Esophagus squamous epithelium (tissue), 5 donors: ENCODE results near the gene TERT. TPM values are rescaled to one million over a fixed set of nuclear protein-coding genes. Genes with fewer than 3 reads are reported as not detected.

ENCODE experiments used
- DNase-seq: peaks from one replicate; lab custom pipeline; 2025; lab: John Stamatoyannopoulos, UW
- H3K27ac ChIP-seq, 4 donors: fragments of 200-600 bp; sonication (generic); one replicate each; pipeline ENCODE4 v1.5.1; 2016 to 2019; ENCODE audit warnings: mild to moderate bottlenecking in 1 of 4
- H3K27me3 ChIP-seq, 4 donors: fragments of 200-600 bp; sonication (generic); 1 replicate in 3 of 4; 2 replicates in 1 of 4; pipeline versions ENCODE4 v1.5.1 to v1.6.0; 2017 to 2021; ENCODE audit warnings: antibody characterized with exemption in 1 of 4
- H3K36me3 ChIP-seq, 3 donors: fragments of 200-600 bp; sonication (generic); one replicate each; pipeline ENCODE4 v1.5.1; 2016 to 2019
- H3K4me1 ChIP-seq, 3 donors: fragments of 200-600 bp; sonication (generic); one replicate each; pipeline ENCODE4 v1.5.1; 2017 to 2019
- H3K4me3 ChIP-seq, 4 donors: fragments of 200-600 bp; sonication (generic); 1 replicate in 3 of 4; 2 replicates in 1 of 4; pipeline ENCODE4 v1.5.1; 2016 to 2019; ENCODE audit warnings: mild to moderate bottlenecking in 2 of 4, moderate library complexity in 1 of 4
- H3K9me3 ChIP-seq, 3 donors: fragments of 200-600 bp; sonication (generic); one replicate each; pipeline ENCODE4 v1.5.1; 2016 to 2019
- POLR2A ChIP-seq, 4 donors: fragments of 450-650 bp; IDR thresholded peaks; one replicate each; pipeline ENCODE4 v1.6.1; 2017; ENCODE audit warnings: antibody characterized with exemption in 4 of 4, mild to moderate bottlenecking in 4 of 4, moderate library complexity in 3 of 4
- WGBS, 2 donors: methylation state at CpG; one replicate each; pipeline ENCODE4 v1.1.5; 2018; 5-methylcytosine and 5-hydroxymethylcytosine counted together
- intact Hi-C: fragments of 100-400 bp; cut with DNase I; formaldehyde crosslinking; loops from one replicate; pipeline ENCODE4 v1.15.0; 2022
- total RNA-seq, 4 donors: library from RNA; depleted of rRNA; stranded (reverse); fragments of >200 nt; gene quantifications; one replicate each; pipeline ENCODE4 v1.1.0, GENCODE V29; 2016
- TF ChIP-seq, protein P1 (sequence below), 6 experiments: fragments of 450-650 bp in 4 of 6; fragments of 200-600 bp in 2 of 6; sonication (generic) in 2 of 6; IDR thresholded peaks; one replicate each; pipeline ENCODE4 v1.5.1; 2016 to 2019; ENCODE audit warnings: antibody characterized with exemption in 6 of 6, mild to moderate bottlenecking in 4 of 6, moderate library complexity in 4 of 6
- donor health status: DM: yes; HTN: yes; CAD: no.

The TERT gene
- total RNA-seq, 4 donors from 2014 or later, result 0.19 to 9.5 (median 0.31) TPM; not detected in 1

DNA sequence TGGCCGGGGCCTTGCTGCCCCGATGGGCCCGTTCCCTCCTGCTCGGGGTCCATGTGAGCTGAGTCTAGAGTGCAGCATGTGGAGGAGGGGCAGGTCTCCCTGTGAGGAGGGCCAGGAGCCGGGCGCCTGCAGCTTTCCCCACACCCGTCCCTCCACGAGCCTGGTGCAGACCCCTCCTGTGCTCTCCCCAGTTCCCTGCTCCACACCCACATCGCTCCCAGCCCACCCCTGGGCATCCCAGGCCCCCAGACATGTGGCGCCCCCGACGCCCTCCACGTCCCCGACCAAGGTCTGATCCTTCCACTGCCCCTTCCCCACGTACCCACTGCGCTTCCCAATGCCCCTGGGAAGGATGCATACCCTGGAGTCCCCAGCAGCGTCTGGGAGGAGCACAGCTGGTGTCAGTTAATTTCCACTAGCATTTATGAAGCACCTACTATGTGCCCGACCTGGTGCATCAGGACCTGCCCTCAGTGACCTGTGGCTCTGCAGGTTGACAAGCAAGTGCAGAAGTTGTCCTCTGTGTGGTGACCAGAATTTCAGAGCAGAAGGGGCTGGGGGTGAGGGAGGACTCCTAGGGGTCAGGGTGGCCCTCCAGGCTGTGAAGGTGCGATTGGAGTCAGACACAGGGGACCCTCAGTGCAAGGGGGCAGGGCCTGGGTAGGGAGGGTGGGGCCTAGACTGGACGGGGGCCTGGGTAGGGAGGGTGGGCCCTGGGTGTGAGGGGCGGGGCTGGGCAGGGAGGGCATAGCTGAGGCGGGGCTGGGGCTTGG lies 80.5 kb downstream of the TERT start:
- DNase-seq, result no peak
- TF ChIP-seq, protein P1, sequence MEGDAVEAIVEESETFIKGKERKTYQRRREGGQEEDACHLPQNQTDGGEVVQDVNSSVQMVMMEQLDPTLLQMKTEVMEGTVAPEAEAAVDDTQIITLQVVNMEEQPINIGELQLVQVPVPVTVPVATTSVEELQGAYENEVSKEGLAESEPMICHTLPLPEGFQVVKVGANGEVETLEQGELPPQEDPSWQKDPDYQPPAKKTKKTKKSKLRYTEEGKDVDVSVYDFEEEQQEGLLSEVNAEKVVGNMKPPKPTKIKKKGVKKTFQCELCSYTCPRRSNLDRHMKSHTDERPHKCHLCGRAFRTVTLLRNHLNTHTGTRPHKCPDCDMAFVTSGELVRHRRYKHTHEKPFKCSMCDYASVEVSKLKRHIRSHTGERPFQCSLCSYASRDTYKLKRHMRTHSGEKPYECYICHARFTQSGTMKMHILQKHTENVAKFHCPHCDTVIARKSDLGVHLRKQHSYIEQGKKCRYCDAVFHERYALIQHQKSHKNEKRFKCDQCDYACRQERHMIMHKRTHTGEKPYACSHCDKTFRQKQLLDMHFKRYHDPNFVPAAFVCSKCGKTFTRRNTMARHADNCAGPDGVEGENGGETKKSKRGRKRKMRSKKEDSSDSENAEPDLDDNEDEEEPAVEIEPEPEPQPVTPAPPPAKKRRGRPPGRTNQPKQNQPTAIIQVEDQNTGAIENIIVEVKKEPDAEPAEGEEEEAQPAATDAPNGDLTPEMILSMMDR (IDR thresholded peaks at IDR 0.05), result no peak
- TF ChIP-seq POLR2A (IDR thresholded peaks at IDR 0.05), result no peak
- Histone ChIP-seq H3K27ac (no peak overlapping the region), H3K4me3 (no peak overlapping the region), H3K27me3 (peaks cover 0 to 56% (median 0%) of the 10 kb centered on the region in 4 donors), H3K4me1 (no peaks in the 10 kb centered on the region), H3K9me3 (peaks cover 0 to 3% (median 0%) of the 10 kb centered on the region in 3 donors), H3K36me3 (no peaks in the 10 kb centered on the region)
- WGBS, 2 donors, result 72 to 87% methylated on average over 3 to 9 of the region's 22 CpGs
- intact Hi-C loops, result no loop called here

DNA sequence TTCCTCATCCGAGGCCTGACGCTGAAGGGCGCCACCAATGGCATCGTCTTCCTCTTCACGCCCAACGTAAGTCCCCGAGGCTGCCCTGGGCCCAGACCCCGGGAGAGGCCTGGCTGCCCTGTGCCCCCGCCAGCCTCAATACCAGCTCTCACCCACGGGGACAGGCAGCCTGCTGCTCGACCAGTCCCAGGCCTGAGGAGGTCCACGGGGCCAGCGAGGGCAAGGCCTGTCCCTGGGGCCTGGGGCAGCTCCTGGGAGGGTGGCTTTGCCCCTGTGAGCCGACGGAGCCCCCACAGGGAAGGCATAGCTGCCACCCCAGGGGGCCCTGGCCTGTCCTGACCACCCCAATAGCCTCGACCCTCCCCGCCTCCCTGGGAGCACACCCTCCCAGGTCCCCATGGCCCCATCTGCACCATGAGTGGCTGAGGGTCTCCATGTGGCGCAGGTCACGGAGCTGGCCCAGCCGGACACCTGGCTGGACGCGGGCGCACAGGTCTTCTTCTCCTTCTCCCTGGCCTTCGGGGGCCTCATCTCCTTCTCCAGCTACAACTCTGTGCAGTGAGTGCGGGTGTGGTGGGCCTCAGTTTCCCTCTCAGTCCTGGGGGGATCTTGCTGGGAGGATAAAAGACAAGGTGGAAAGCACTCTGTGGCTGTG lies 81.2 kb downstream of the TERT start:
- Histone ChIP-seq H3K4me3 (no peak overlapping the region), H3K27ac (no peak overlapping the region), H3K9me3 (peaks cover 0 to 3% (median 0%) of the 10 kb centered on the region in 3 donors), H3K4me1 (no peaks in the 10 kb centered on the region), H3K36me3 (no peaks in the 10 kb centered on the region), H3K27me3 (peaks cover 0 to 57% (median 0%) of the 10 kb centered on the region in 4 donors)
- 63 to 94% methylated on average over 4 to 5 of the region's 25 CpGs for WGBS, 2 donors
- no peak for DNase-seq
- TF ChIP-seq, protein P1 (IDR thresholded peaks at IDR 0.05), result no peak
- TF ChIP-seq POLR2A (IDR thresholded peaks at IDR 0.05), result no peak
- intact Hi-C loops, result no loop called here

DNA sequence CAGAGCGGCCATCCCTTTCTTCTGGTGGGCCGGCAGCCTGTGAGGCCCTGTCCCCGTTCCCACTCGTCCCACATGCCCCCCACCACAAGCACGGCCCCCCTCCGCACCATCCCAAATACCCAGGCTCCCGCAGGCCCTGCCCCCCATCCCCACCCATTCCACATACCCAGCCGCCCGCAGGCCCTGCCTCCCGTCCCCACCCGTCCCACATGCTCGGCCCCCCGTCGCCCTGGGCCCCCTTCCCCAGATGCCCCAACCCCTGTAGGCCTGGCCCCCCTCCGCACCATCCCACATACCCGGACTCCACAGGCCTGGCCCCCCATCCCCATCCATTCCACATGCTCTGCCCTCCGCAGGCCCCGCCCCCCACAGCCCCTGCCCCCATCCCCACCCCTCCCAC lies 82.0 kb downstream of the TERT start:
- Histone ChIP-seq H3K27ac (no peak overlapping the region), H3K9me3 (peaks cover 0 to 3% (median 0%) of the 10 kb centered on the region in 3 donors), H3K36me3 (no peaks in the 10 kb centered on the region), H3K4me3 (no peak overlapping the region), H3K4me1 (no peaks in the 10 kb centered on the region), H3K27me3 (peaks cover 0 to 58% (median 0%) of the 10 kb centered on the region in 4 donors)
- WGBS, 2 donors, result 74 to 84% methylated on average over 7 to 10 of the region's 18 CpGs
- TF ChIP-seq, protein P1 (IDR thresholded peaks at IDR 0.05), result no peak
- TF ChIP-seq POLR2A (IDR thresholded peaks at IDR 0.05), result no peak
- DNase-seq, result no peak
- intact Hi-C loops, result no loop called here

DNA sequence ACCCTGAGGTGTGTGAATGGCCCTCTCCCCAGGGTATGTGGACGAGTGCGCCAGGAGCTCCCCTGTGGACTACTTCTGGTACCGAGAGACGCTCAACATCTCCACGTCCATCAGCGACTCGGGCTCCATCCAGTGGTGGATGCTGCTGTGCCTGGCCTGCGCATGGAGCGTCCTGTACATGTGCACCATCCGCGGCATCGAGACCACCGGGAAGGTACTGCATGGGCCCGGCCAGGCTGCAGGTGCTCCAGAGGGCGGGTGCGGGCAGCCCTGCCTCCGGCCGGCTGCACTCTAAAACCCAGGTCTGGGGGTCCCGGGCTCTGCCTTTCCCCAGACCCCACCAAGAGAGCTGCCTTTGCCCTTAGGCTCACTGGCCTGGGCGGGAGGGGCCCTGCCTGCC lies 82.6 kb downstream of the TERT start:
- Histone ChIP-seq H3K27me3 (peaks cover 0 to 60% (median 0%) of the 10 kb centered on the region in 4 donors), H3K4me3 (no peak overlapping the region), H3K9me3 (peaks cover 0 to 3% (median 0%) of the 10 kb centered on the region in 3 donors), H3K4me1 (no peaks in the 10 kb centered on the region), H3K36me3 (no peaks in the 10 kb centered on the region), H3K27ac (no peak overlapping the region)
- WGBS, 2 donors, result 91% methylated on average over 14 of the region's 20 CpGs; no CpG with 5 or more reads in 1 of the 2 donors
- intact Hi-C loops, result no loop called here
- DNase-seq, result no peak
- TF ChIP-seq, protein P1 (IDR thresholded peaks at IDR 0.05), result no peak
- no peak for TF ChIP-seq POLR2A (IDR thresholded peaks at IDR 0.05)

DNA sequence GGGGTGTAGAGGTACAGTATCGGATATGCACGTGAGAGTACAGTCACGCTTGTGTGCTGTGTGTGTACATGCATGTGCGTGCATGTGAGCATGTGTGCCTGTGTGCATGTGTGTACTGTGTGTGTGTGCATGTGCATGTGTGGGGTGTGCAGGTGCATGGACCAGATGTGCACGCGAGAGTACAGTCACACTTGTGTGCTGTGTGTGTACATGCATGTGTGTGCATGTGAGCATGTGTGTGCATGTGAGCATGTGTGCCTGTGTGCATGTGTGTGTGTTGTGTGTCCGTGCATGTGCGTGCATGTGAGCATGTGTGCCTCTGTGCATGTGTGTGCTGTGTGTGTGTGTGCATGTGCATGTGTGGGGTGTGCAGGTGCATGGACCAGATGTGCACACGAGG lies 83.2 kb downstream of the TERT start:
- H3K4me3 ChIP-seq, result no peak overlapping the region
- peaks cover 0 to 3% (median 0%) of the 10 kb centered on the region in 3 donors for H3K9me3 ChIP-seq
- no peak for TF ChIP-seq POLR2A (IDR thresholded peaks at IDR 0.05)
- TF ChIP-seq, protein P1 (IDR thresholded peaks at IDR 0.05), result no peak
- H3K36me3 ChIP-seq, result no peaks in the 10 kb centered on the region
- H3K4me1 ChIP-seq, result no peaks in the 10 kb centered on the region
- H3K27me3 ChIP-seq, result peaks cover 0 to 60% (median 0%) of the 10 kb centered on the region in 4 donors
- 89 to 90% methylated on average over 9 of the region's 9 CpGs for WGBS, 2 donors
- no peak for DNase-seq
- intact Hi-C loops, result no loop called here
- H3K27ac ChIP-seq, result no peak overlapping the region
